ENCODE data around the gene PKIG. TPM values are rescaled to one million over a fixed set of nuclear protein-coding genes. Genes with fewer than 3 reads are reported as not detected.

Gene PKIG
- total RNA-seq, 1 experiment from 2014 or later = 19.2 TPM

GRCh38 chr20:44543358-44543757 is 39.0 kb upstream of the PKIG start:
- Mint-ChIP-seq H3K4me1 (ENCODE audit: insufficient read depth, unreplicated experiment) (no peaks in the 10 kb centered on the region), H3K9me3 (ENCODE audit: unreplicated experiment) (no peaks in the 10 kb centered on the region), H3K27me3 (ENCODE audit: insufficient read depth, unreplicated experiment) (no peaks in the 10 kb centered on the region), H3K27ac (ENCODE audit: low read depth, unreplicated experiment) (no peak overlapping the region), H3K4me3 (ENCODE audit: unreplicated experiment) (no peak overlapping the region), H3K36me3 (ENCODE audit: insufficient read depth, unreplicated experiment) (no peaks in the 10 kb centered on the region)
- no peak for TF ChIP-seq CTCF (IDR thresholded peaks at IDR 0.05; ENCODE audit: unreplicated experiment)
- CTCF ChIA-PET = interaction anchor here (0.6 to 1.7 kb wide), 5 partner anchors 10 to 328 kb away, joined by 3 to 4 read pairs (median 3); no protein-coding TSS in a partner anchor
- intact Hi-C loops (cut with micrococcal nuclease) = no loop called here
- POLR2A ChIA-PET = interaction anchor here (2.2 to 2.6 kb wide), 2 partner anchors 11 to 22 kb away, joined by 8 to 9 read pairs; partner anchors contain the start of gene SERINC3
- no peak for DNase-seq (ENCODE audit: unreplicated experiment)
- no TSS peak for BruUV-seq (replicated peaks)

GRCh38 chr20:44544263-44544662 is 38.1 kb upstream of the PKIG start:
- ChIA-PET POLR2A (no interaction called here), CTCF (interaction anchor here (0.6 kb wide), 1 partner anchor 423 kb away, joined by 3 read pairs; no protein-coding TSS in a partner anchor)
- no peaks in the 10 kb centered on the region for H3K36me3 Mint-ChIP-seq (ENCODE audit: insufficient read depth, unreplicated experiment)
- H3K27me3 Mint-ChIP-seq (ENCODE audit: insufficient read depth, unreplicated experiment) = no peaks in the 10 kb centered on the region
- no TSS peak for BruUV-seq (replicated peaks)
- H3K4me1 Mint-ChIP-seq (ENCODE audit: insufficient read depth, unreplicated experiment) = no peaks in the 10 kb centered on the region
- intact Hi-C loops (cut with micrococcal nuclease) = no loop called here
- TF ChIP-seq CTCF (IDR thresholded peaks at IDR 0.05; ENCODE audit: unreplicated experiment) = no peak
- DNase-seq (ENCODE audit: unreplicated experiment) = no peak
- H3K9me3 Mint-ChIP-seq (ENCODE audit: unreplicated experiment) = no peaks in the 10 kb centered on the region
- H3K27ac Mint-ChIP-seq (ENCODE audit: low read depth, unreplicated experiment) = no peak overlapping the region
- no peak overlapping the region for H3K4me3 Mint-ChIP-seq (ENCODE audit: unreplicated experiment)

GRCh38 chr20:44547419-44547818 is 35.0 kb upstream of the PKIG start:
- no peak for TF ChIP-seq CTCF (IDR thresholded peaks at IDR 0.05; ENCODE audit: unreplicated experiment)
- CTCF ChIA-PET = interaction anchor here (1.0 kb wide), 1 partner anchor 63 kb away, joined by 3 read pairs; no protein-coding TSS in a partner anchor
- Mint-ChIP-seq H3K27ac (ENCODE audit: low read depth, unreplicated experiment) (no peak overlapping the region), H3K27me3 (ENCODE audit: insufficient read depth, unreplicated experiment) (no peaks in the 10 kb centered on the region), H3K4me3 (ENCODE audit: unreplicated experiment) (no peak overlapping the region), H3K36me3 (ENCODE audit: insufficient read depth, unreplicated experiment) (no peaks in the 10 kb centered on the region), H3K9me3 (ENCODE audit: unreplicated experiment) (no peaks in the 10 kb centered on the region), H3K4me1 (ENCODE audit: insufficient read depth, unreplicated experiment) (peaks cover 7% of the 10 kb centered on the region)
- no TSS peak for BruUV-seq (replicated peaks)
- no peak for DNase-seq (ENCODE audit: unreplicated experiment)
- intact Hi-C loops (cut with micrococcal nuclease) = no loop called here
- POLR2A ChIA-PET = interaction anchor here (1.0 to 1.7 kb wide), 2 partner anchors 19 to 26 kb away, joined by 3 to 6 read pairs; partner anchors contain the start of gene SERINC3

- no peak for DNase-seq (ENCODE audit: unreplicated experiment)
- intact Hi-C loops (cut with micrococcal nuclease) = no loop called here
- H3K4me1 Mint-ChIP-seq (ENCODE audit: insufficient read depth, unreplicated experiment) = peaks cover 22% of the 10 kb centered on the region
- BruUV-seq (replicated peaks) = no TSS peak
- no peak overlapping the region for H3K4me3 Mint-ChIP-seq (ENCODE audit: unreplicated experiment)
- no peak overlapping the region for H3K27ac Mint-ChIP-seq (ENCODE audit: low read depth, unreplicated experiment)
- H3K36me3 Mint-ChIP-seq (ENCODE audit: insufficient read depth, unreplicated experiment) = no peaks in the 10 kb centered on the region
- no peaks in the 10 kb centered on the region for H3K27me3 Mint-ChIP-seq (ENCODE audit: insufficient read depth, unreplicated experiment)
- ChIA-PET POLR2A (interaction anchor here (0.7 to 1.8 kb wide), 12 partner anchors 8 to 397 kb away, joined by 3 to 6 read pairs (median 3); partner anchors contain the start of gene SERINC3), CTCF (interaction anchor here (0.9 to 3.2 kb wide), 4 partner anchors 8 to 60 kb away, joined by 3 to 14 read pairs (median 6); no protein-coding TSS in a partner anchor)
- H3K9me3 Mint-ChIP-seq (ENCODE audit: unreplicated experiment) = no peaks in the 10 kb centered on the region
- no peak for TF ChIP-seq CTCF (IDR thresholded peaks at IDR 0.05; ENCODE audit: unreplicated experiment)
Measured at GRCh38 chr20:44549123-44549522, 33.3 kb upstream of the PKIG start.

Measured in MCF 10A (cell line).